Colonic mucosa (tissue), 4 donors: ENCODE measurements around the gene SLC5A11. TPM values are rescaled to one million over a fixed set of nuclear protein-coding genes. Genes with fewer than 3 reads are reported as not detected.

Source experiments
- DNase-seq: peaks from one replicate; pipeline ENCODE4 v3.0.0-alpha.2; 2020
- H3K27ac ChIP-seq: fragments of 200-600 bp; one replicate; pipeline ENCODE4 v1.8.0; 2021
- H3K27me3 ChIP-seq: fragments of 200-600 bp; one replicate; pipeline ENCODE4 v1.8.0; 2021
- H3K36me3 ChIP-seq: fragments of 200-600 bp; one replicate; pipeline ENCODE4 v1.8.0; 2021
- H3K4me1 ChIP-seq: fragments of 200-600 bp; one replicate; pipeline ENCODE4 v1.8.0; 2021; ENCODE audit warnings: mild to moderate bottlenecking
- H3K4me3 ChIP-seq: fragments of 200-600 bp; one replicate; pipeline ENCODE4 v1.8.0; 2021
- H3K9ac ChIP-seq, 2 donors: one replicate each; pipeline ENCODE4 v1.7.0; 2013; ENCODE audit warnings: control low read depth in 2 of 2, low read depth in 2 of 2, low read length in 2 of 2
- H3K9me3 ChIP-seq: fragments of 200-600 bp; one replicate; pipeline ENCODE4 v1.8.0; 2021
- CTCF ChIP-seq: fragments of 200-600 bp; IDR thresholded peaks from one replicate; pipeline ENCODE4 v1.8.0; 2022; ENCODE audit warnings: antibody characterized with exemption, mild to moderate bottlenecking
- intact Hi-C: fragments of 100-400 bp; cut with DNase I; formaldehyde crosslinking; loops from one replicate; pipeline ENCODE4 v1.14.1; 2022
- total RNA-seq, 2 donors: library from RNA; stranded (reverse); fragmentation: NEBNext Ultra II Directional in 1 of 2; extraction: Animal tissue kit (Norgen Biotek cat#: 25700) in 1 of 2; gene quantifications; one replicate each; pipeline ENCODE4 v1.2.1, GENCODE V29; 2021
- donor health status: healthy.
- donor health status: DM: no; HTN: no; CAD: no.
- donor health status: DM: no; HTN: no; CAD: no.

SLC5A11 gene
- total RNA-seq, 2 donors from 2014 or later, result 0.79 to 2.6 TPM

GRCh38 chr16:24869033-24869432 is 23.3 kb downstream of the SLC5A11 start:
- no peaks in the 10 kb centered on the region for H3K36me3 ChIP-seq
- no peak overlapping the region for H3K4me3 ChIP-seq
- intact Hi-C loops, result no loop called here
- no peak for DNase-seq
- H3K27ac ChIP-seq, result no peak overlapping the region
- H3K27me3 ChIP-seq, result no peaks in the 10 kb centered on the region
- H3K9me3 ChIP-seq, result no peaks in the 10 kb centered on the region
- no peak for TF ChIP-seq CTCF
- H3K4me1 ChIP-seq, result no peaks in the 10 kb centered on the region
- no peak overlapping the region for H3K9ac ChIP-seq

DNA sequence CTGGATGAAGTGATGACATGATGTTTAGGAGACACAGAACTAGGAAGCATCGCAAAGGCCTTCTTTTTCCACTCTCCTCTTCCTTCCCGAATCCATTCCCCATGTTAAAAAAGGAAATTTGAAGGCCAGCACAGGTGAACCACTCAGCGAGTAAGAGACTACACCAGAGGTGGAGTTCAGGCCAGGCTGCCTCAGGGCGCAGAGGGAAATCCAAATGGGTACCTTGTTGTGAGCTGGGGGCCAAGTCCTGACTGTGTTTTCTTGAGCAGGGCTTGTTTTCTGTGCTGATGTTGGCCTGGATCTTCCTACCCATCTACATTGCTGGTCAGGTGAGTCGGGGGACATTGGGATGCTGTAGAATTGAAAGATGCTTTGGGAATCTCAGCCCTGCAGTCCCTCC is 26.1 kb downstream of the SLC5A11 start:
- Histone ChIP-seq H3K9ac (no peak overlapping the region), H3K27me3 (no peaks in the 10 kb centered on the region), H3K36me3 (no peaks in the 10 kb centered on the region), H3K4me1 (no peaks in the 10 kb centered on the region), H3K9me3 (no peaks in the 10 kb centered on the region), H3K27ac (no peak overlapping the region), H3K4me3 (no peak overlapping the region)
- DNase-seq, result no peak
- no peak for TF ChIP-seq CTCF
- intact Hi-C loops, result no loop called here

DNA sequence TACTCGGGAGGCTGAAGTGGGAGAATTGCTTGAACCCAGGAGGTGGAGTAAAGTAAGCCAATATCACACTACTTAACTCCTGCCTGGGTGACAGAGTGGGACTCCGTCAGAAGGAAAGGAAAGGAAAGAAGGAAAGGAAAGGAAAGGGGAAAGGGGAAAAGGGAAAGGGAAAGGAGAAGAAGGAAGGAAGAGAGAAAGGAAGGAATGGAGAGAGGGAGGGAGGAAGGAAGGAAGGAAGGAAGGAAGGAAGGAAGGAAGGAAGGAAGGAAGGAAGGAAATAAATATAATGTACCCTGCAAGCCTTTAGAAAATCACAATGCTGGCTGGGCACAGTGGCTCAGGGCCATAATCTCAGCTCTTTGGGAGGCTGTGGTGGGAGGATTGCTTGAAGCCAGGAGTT is 27.3 kb downstream of the SLC5A11 start:
- DNase-seq, result no peak
- Histone ChIP-seq H3K4me1 (no peaks in the 10 kb centered on the region), H3K4me3 (no peak overlapping the region), H3K27ac (no peak overlapping the region), H3K36me3 (no peaks in the 10 kb centered on the region), H3K27me3 (no peaks in the 10 kb centered on the region), H3K9me3 (no peaks in the 10 kb centered on the region), H3K9ac (no peak overlapping the region)
- intact Hi-C loops, result no loop called here
- TF ChIP-seq CTCF, result no peak

DNA sequence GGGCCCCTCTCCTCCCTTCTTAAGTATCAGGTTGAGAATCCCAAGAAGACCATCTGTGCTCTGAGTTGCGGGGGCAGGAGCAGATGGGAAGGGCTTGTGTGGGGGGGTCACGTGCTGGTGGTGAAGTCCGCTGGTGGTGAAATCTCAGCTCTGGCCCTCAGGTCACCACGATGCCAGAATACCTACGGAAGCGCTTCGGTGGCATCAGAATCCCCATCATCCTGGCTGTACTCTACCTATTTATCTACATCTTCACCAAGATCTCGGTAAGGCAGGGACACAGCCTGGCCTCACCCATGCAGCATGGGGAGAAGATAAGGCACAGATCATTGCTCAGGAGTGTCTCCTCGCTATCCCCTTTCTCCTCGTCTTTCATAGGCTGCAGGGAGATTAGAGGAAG is 29.7 kb downstream of the SLC5A11 start:
- no peak for TF ChIP-seq CTCF

GRCh38 chr16:24876231-24876630 is 30.5 kb downstream of the SLC5A11 start:
- Histone ChIP-seq H3K36me3 (no peaks in the 10 kb centered on the region), H3K27ac (no peak overlapping the region), H3K9ac (no peak overlapping the region), H3K9me3 (no peaks in the 10 kb centered on the region), H3K4me3 (no peak overlapping the region), H3K4me1 (no peaks in the 10 kb centered on the region), H3K27me3 (no peaks in the 10 kb centered on the region)
- TF ChIP-seq CTCF, result no peak
- peak; percentile 43 for DNase-seq
- intact Hi-C loops, result no loop called here

More for the DNA sequence above, 29.7 kb downstream of the SLC5A11 start:
- Histone ChIP-seq H3K27me3 (no peaks in the 10 kb centered on the region), H3K27ac (no peak overlapping the region), H3K36me3 (no peaks in the 10 kb centered on the region), H3K9ac (no peak overlapping the region), H3K9me3 (no peaks in the 10 kb centered on the region), H3K4me1 (no peaks in the 10 kb centered on the region), H3K4me3 (no peak overlapping the region)
- intact Hi-C loops, result no loop called here
- DNase-seq, result no peak

DNA sequence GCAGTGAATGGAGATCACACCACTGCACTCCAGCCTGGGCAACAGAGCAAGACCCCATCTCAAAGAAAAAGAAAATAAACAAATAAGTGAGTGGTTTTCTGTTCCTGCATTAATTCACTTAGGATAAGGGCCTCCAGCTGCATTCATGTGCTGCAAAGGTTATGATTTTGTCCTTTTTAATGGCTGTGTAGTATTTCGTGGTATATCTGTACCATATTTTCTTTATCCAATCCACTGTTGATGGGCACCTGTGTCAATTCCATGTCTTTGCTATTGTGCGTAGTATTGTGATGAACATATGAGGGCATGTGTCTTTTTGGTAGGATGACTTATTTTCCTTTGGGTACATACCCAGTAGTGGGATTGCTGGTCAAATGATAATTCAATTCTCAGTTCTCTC is 33.9 kb downstream of the SLC5A11 start:
- DNase-seq, result no peak
- Histone ChIP-seq H3K9ac (no peak overlapping the region), H3K4me1 (no peaks in the 10 kb centered on the region), H3K27me3 (no peaks in the 10 kb centered on the region), H3K9me3 (no peaks in the 10 kb centered on the region), H3K27ac (no peak overlapping the region), H3K36me3 (no peaks in the 10 kb centered on the region), H3K4me3 (no peak overlapping the region)
- intact Hi-C loops, result no loop called here
- TF ChIP-seq CTCF, result no peak
